Measurements from ENCODE around the gene NEK6.
A peak's percentile ranks its signal among the peaks of the same experiment; 100 is the strongest.

Gene NEK6

GRCh38 chr9:124255222-124255621, 2.5 kb upstream of the NEK6 start:
- Histone ChIP-seq H3K14ac (ENCODE audit: low read length) (no peak overlapping the region), H3K9ac (ENCODE audit: low read length) (no peak overlapping the region), H4K12ac (ENCODE audit: low read depth, low read length) (no peak overlapping the region), H2AK5ac (ENCODE audit: low read length) (no peak overlapping the region), H3K4me2 (ENCODE audit: low read length) (no peak overlapping the region), H3K27me3 (ENCODE audit: insufficient read depth, low read length) (no peaks in the 10 kb centered on the region), H3K27ac (ENCODE audit: low read depth, low read length) (peak overlapping the region; percentile 13), H3K4me3 (ENCODE audit: low read depth, low read length) (no peak overlapping the region), H2BK12ac (ENCODE audit: low read length) (peak overlapping the region; percentile 37), H3K23ac (ENCODE audit: low read length) (no peak overlapping the region), H3K18ac (ENCODE audit: low read length) (peak overlapping the region; percentile 3), H3K36me3 (ENCODE audit: control insufficient read depth in 1 of 2, insufficient read depth in 2 of 2, low read length in 2 of 2) (no peaks in the 10 kb centered on the region), H2BK120ac (ENCODE audit: insufficient read depth, low read length, poor library complexity) (peak overlapping the region; percentile 26), H3K9me3 (ENCODE audit: insufficient read depth, low read depth, low read length) (no peaks in the 10 kb centered on the region), H3K4ac (ENCODE audit: low read depth, low read length) (peak overlapping the region; percentile 2), H2AFZ (ENCODE audit: insufficient read depth, low read length, poor library complexity) (no peak overlapping the region), H4K8ac (ENCODE audit: low read depth, low read length) (no peak overlapping the region), H4K91ac (ENCODE audit: low read depth, low read length) (peak overlapping the region; percentile 65), H3K4me1 (ENCODE audit: control insufficient read depth in 1 of 2, insufficient read depth in 2 of 2, low read length in 2 of 2) (peaks cover 26 to 29% of the 10 kb centered on the region in 2 experiments), H2BK5ac (ENCODE audit: low read depth, low read length, poor library complexity) (peak overlapping the region; percentile 21), H3K79me1 (ENCODE audit: low read length) (peaks cover 23% of the 10 kb centered on the region), H3K79me2 (ENCODE audit: control insufficient read depth, insufficient read depth, low read length, poor library complexity) (peaks cover 14% of the 10 kb centered on the region)
- WGBS (ENCODE audit: extremely low coverage, insufficient coverage, insufficient read length), result no CpG with 5 or more reads among the region's 3 CpGs
- DNase-seq, result peak in 1 of 2 donors; percentile 45

DNA sequence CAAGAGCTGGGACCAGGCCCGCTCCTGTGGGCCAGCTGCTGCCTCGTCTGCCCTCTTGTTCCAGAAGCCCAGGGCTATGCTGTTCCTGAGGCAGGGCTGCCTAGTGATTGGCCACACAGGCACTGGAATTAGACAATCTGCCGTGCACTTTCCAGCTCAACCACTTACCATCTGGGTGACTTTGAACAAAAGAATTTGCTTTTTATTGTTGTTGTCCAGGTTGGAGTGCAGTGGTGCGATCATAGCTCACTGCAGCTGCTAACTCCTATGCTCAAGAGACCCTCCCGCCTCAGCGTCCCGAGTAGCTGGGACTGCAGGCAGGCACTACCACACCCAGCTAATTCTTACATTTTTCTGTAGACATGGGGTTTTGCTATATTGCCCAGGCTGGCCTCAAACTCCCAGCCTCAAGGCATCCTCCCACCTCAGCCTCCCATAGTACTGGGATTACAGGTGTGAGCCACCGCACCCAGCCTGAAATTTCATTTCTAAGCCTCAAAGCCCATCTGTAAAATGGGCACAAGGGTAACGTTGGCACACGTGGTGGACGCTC, 1.2 kb upstream of the NEK6 start:
- Histone ChIP-seq H3K79me2 (ENCODE audit: control insufficient read depth, insufficient read depth, low read length, poor library complexity) (peaks cover 18% of the 10 kb centered on the region), H3K9me3 (ENCODE audit: insufficient read depth, low read depth, low read length) (no peaks in the 10 kb centered on the region), H2BK12ac (ENCODE audit: low read length) (peak overlapping the region; percentile 87), H3K36me3 (ENCODE audit: control insufficient read depth in 1 of 2, insufficient read depth in 2 of 2, low read length in 2 of 2) (no peaks in the 10 kb centered on the region), H3K18ac (ENCODE audit: low read length) (peak overlapping the region; percentile 56), H2AK5ac (ENCODE audit: low read length) (peak overlapping the region; percentile 21), H3K4me3 (ENCODE audit: low read depth, low read length) (no peak overlapping the region), H4K91ac (ENCODE audit: low read depth, low read length) (peak overlapping the region; percentile 90), H2AFZ (ENCODE audit: insufficient read depth, low read length, poor library complexity) (no peak overlapping the region), H4K12ac (ENCODE audit: low read depth, low read length) (peak overlapping the region; percentile 20), H3K14ac (ENCODE audit: low read length) (peak overlapping the region; percentile 72), H2BK5ac (ENCODE audit: low read depth, low read length, poor library complexity) (peak overlapping the region; percentile 49), H4K8ac (ENCODE audit: low read depth, low read length) (peak overlapping the region; percentile 47), H2BK120ac (ENCODE audit: insufficient read depth, low read length, poor library complexity) (peak overlapping the region; percentile 54), H3K79me1 (ENCODE audit: low read length) (peaks cover 27% of the 10 kb centered on the region), H3K23ac (ENCODE audit: low read length) (no peak overlapping the region), H3K27ac (ENCODE audit: low read depth, low read length) (peak overlapping the region; percentile 93), H3K4ac (ENCODE audit: low read depth, low read length) (peak overlapping the region; percentile 12), H3K27me3 (ENCODE audit: insufficient read depth, low read length) (no peaks in the 10 kb centered on the region), H3K4me2 (ENCODE audit: low read length) (peak overlapping the region; percentile 17), H3K9ac (ENCODE audit: low read length) (no peak overlapping the region), H3K4me1 (ENCODE audit: control insufficient read depth in 1 of 2, insufficient read depth in 2 of 2, low read length in 2 of 2) (peaks cover 37 to 40% of the 10 kb centered on the region in 2 experiments)
- WGBS (ENCODE audit: extremely low coverage, insufficient coverage, insufficient read length), result no CpG with 5 or more reads among the region's 11 CpGs
- peak; percentile 95 to 97 for DNase-seq

DNA sequence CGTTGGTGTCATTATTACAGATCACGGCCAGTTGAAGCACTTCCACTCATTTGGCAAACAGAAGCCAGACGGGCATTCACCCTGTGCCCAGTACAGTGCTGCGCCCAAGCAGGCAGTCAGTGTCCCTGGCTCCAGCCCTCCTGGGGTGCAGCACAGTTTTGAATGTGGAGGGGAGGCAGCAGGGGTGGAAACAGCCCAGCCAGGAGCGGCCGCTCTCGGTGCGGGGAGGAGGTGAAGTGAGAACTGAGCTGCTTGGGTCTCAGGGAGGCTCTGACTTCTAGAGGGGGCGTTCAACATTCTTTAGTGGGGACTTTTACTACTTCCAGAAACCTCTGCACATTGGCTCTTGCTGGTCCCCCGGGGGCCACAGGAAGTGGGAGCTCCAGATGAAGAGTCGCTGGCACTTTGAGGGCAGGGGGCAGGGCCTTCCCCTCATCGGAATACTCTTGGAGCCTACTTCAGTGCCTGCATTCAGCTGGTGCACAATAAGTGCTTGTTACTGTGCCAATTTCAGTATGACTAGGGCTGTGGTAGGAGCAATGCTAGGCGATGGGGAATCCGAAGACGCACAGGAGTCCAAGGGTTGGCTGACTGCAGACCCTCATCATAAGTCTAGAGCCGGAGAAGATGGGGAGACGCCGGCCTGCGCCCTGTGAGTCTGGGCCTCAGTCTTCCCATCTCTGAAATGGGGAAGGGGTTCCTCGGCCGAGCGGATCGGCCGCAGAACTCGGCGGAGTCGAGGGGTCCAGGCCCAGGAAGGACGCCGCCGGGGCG, 492 bp upstream of the NEK6 start:
- Histone ChIP-seq H3K4me3 (ENCODE audit: low read depth, low read length) (peak overlapping the region; percentile 81), H3K36me3 (ENCODE audit: control insufficient read depth in 1 of 2, insufficient read depth in 2 of 2, low read length in 2 of 2) (no peaks in the 10 kb centered on the region), H3K4ac (ENCODE audit: low read depth, low read length) (peak overlapping the region; percentile 12), H3K27ac (ENCODE audit: low read depth, low read length) (peak overlapping the region; percentile 93), H2AFZ (ENCODE audit: insufficient read depth, low read length, poor library complexity) (no peak overlapping the region), H4K8ac (ENCODE audit: low read depth, low read length) (peak overlapping the region; percentile 47), H3K4me2 (ENCODE audit: low read length) (peak overlapping the region; percentile 81), H4K91ac (ENCODE audit: low read depth, low read length) (peak overlapping the region; percentile 90), H3K9me3 (ENCODE audit: insufficient read depth, low read depth, low read length) (no peaks in the 10 kb centered on the region), H3K9ac (ENCODE audit: low read length) (peak overlapping the region; percentile 0), H3K18ac (ENCODE audit: low read length) (peak overlapping the region; percentile 71), H3K27me3 (ENCODE audit: insufficient read depth, low read length) (no peaks in the 10 kb centered on the region), H2BK12ac (ENCODE audit: low read length) (peak overlapping the region; percentile 87), H3K23ac (ENCODE audit: low read length) (no peak overlapping the region), H4K12ac (ENCODE audit: low read depth, low read length) (peak overlapping the region; percentile 20), H3K4me1 (ENCODE audit: control insufficient read depth in 1 of 2, insufficient read depth in 2 of 2, low read length in 2 of 2) (peaks cover 38 to 42% of the 10 kb centered on the region in 2 experiments), H3K14ac (ENCODE audit: low read length) (peak overlapping the region; percentile 72), H2BK120ac (ENCODE audit: insufficient read depth, low read length, poor library complexity) (peak overlapping the region; percentile 54), H3K79me2 (ENCODE audit: control insufficient read depth, insufficient read depth, low read length, poor library complexity) (peaks cover 21% of the 10 kb centered on the region), H2AK5ac (ENCODE audit: low read length) (peak overlapping the region; percentile 21), H3K79me1 (ENCODE audit: low read length) (peaks cover 25% of the 10 kb centered on the region), H2BK5ac (ENCODE audit: low read depth, low read length, poor library complexity) (peak overlapping the region; percentile 49)
- no peak for DNase-seq
- no CpG with 5 or more reads among the region's 31 CpGs for WGBS (ENCODE audit: extremely low coverage, insufficient coverage, insufficient read length)

DNA sequence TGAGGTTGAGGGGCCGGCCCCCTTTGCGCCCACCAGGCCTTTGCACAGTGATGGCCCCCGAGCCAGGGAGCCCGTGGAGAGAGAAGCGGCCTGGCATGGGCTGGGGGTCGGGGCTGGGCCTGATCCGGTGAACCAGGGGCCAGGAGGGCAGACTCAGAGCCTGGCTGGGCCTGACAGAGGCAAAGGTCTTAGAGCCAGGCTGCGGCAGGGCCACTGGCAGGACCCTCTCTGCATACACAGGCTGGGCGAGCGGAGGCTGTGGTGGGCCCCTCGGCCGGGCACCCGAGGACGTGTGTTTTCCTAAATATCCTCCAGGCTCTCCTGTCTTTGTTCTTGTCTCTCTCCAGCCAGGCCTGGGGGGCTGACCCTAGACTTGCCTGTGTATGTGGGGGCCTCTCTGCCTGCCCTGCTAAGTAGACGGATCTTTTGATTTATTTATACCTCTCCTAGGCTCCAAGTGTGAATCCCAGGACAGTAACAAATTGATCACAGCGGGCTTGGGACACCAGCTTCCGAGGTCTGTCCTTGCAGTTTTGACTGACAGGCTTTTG, 933 bp downstream of the NEK6 start:
- peak overlapping the region; percentile 95 for H4K12ac ChIP-seq (ENCODE audit: low read depth, low read length)
- no CpG with 5 or more reads among the region's 17 CpGs for WGBS (ENCODE audit: extremely low coverage, insufficient coverage, insufficient read length)
- H2AK5ac ChIP-seq (ENCODE audit: low read length), result peak overlapping the region; percentile 57
- peaks cover 27% of the 10 kb centered on the region for H3K79me1 ChIP-seq (ENCODE audit: low read length)
- H3K9ac ChIP-seq (ENCODE audit: low read length), result peak overlapping the region; percentile 23
- peak overlapping the region; percentile 88 for H4K8ac ChIP-seq (ENCODE audit: low read depth, low read length)
- H3K14ac ChIP-seq (ENCODE audit: low read length), result peak overlapping the region; percentile 89
- H3K4me2 ChIP-seq (ENCODE audit: low read length), result peak overlapping the region; percentile 81
- H3K27me3 ChIP-seq (ENCODE audit: insufficient read depth, low read length), result no peaks in the 10 kb centered on the region
- peak overlapping the region; percentile 88 for H3K18ac ChIP-seq (ENCODE audit: low read length)
- H3K9me3 ChIP-seq (ENCODE audit: insufficient read depth, low read depth, low read length), result no peaks in the 10 kb centered on the region
- peak overlapping the region; percentile 38 for H2AFZ ChIP-seq (ENCODE audit: insufficient read depth, low read length, poor library complexity)
- H3K23ac ChIP-seq (ENCODE audit: low read length), result no peak overlapping the region
- peak overlapping the region; percentile 90 for H2BK5ac ChIP-seq (ENCODE audit: low read depth, low read length, poor library complexity)
- DNase-seq, result no peak
- H3K79me2 ChIP-seq (ENCODE audit: control insufficient read depth, insufficient read depth, low read length, poor library complexity), result peaks cover 26% of the 10 kb centered on the region
- peak overlapping the region; percentile 88 for H2BK12ac ChIP-seq (ENCODE audit: low read length)
- H3K27ac ChIP-seq (ENCODE audit: low read depth, low read length), result peak overlapping the region; percentile 93
- peak overlapping the region; percentile 83 for H2BK120ac ChIP-seq (ENCODE audit: insufficient read depth, low read length, poor library complexity)
- H3K36me3 ChIP-seq (ENCODE audit: control insufficient read depth in 1 of 2, insufficient read depth in 2 of 2, low read length in 2 of 2), result peaks cover 5 to 6% of the 10 kb centered on the region in 2 experiments
- H3K4me3 ChIP-seq (ENCODE audit: low read depth, low read length), result peak overlapping the region; percentile 81
- H3K4ac ChIP-seq (ENCODE audit: low read depth, low read length), result peak overlapping the region; percentile 80
- H4K91ac ChIP-seq (ENCODE audit: low read depth, low read length), result peak overlapping the region; percentile 90
- H3K4me1 ChIP-seq (ENCODE audit: control insufficient read depth in 1 of 2, insufficient read depth in 2 of 2, low read length in 2 of 2), result peaks cover 45 to 50% of the 10 kb centered on the region in 2 experiments

All from trophoblast cell (in vitro differentiated cells and primary cell).